Posterior vena cava (tissue), 2 donors: ENCODE results near the gene MOGAT3. TPM values are rescaled to one million over a fixed set of nuclear protein-coding genes. Genes with fewer than 3 reads are reported as not detected.

Experiments
- DNase-seq: peaks from one replicate; pipeline ENCODE4 v3.0.0-alpha.2; 2020; ENCODE audit warnings: low spot score
- intact Hi-C, 2 donors: fragments of 100-400 bp; cut with DNase I; formaldehyde crosslinking; loops; one replicate each; pipeline versions ENCODE4 v1.14.1 to v1.14.2; 2022 to 2023
- total RNA-seq, 2 donors: library from RNA; stranded (reverse); fragmentation: NEBNext Ultra II Directional; extraction: Animal tissue kit (Norgen Biotek cat#: 25700); gene quantifications; one replicate each; pipeline ENCODE4 v1.2.1, GENCODE V29; 2021
- donor health status: DM: yes; HTN: yes; CAD: no.
- donor health status: DM: yes; HTN: yes; CAD: no.

Gene MOGAT3
- total RNA-seq, 2 donors from 2014 or later: not detected

GRCh38 chr7:101177644-101178043 is 23.2 kb downstream of the MOGAT3 start:
- intact Hi-C loops: loop anchor here in 1 of 2 donors (1.0 kb wide), 1 partner anchor 110 kb away; no protein-coding TSS in a partner anchor
- no peak for DNase-seq

- intact Hi-C loops: no loop called here
- DNase-seq: no peak
These were observed 25.2 kb downstream of the MOGAT3 start for GRCh38 chr7:101175664-101176063.

- DNase-seq: no peak
- intact Hi-C loops: no loop called here
These were observed 26.4 kb downstream of the MOGAT3 start for GRCh38 chr7:101174322-101174854.

GRCh38 chr7:101173752-101174244 is 27.0 kb downstream of the MOGAT3 start:
- intact Hi-C loops: no loop called here

DNA sequence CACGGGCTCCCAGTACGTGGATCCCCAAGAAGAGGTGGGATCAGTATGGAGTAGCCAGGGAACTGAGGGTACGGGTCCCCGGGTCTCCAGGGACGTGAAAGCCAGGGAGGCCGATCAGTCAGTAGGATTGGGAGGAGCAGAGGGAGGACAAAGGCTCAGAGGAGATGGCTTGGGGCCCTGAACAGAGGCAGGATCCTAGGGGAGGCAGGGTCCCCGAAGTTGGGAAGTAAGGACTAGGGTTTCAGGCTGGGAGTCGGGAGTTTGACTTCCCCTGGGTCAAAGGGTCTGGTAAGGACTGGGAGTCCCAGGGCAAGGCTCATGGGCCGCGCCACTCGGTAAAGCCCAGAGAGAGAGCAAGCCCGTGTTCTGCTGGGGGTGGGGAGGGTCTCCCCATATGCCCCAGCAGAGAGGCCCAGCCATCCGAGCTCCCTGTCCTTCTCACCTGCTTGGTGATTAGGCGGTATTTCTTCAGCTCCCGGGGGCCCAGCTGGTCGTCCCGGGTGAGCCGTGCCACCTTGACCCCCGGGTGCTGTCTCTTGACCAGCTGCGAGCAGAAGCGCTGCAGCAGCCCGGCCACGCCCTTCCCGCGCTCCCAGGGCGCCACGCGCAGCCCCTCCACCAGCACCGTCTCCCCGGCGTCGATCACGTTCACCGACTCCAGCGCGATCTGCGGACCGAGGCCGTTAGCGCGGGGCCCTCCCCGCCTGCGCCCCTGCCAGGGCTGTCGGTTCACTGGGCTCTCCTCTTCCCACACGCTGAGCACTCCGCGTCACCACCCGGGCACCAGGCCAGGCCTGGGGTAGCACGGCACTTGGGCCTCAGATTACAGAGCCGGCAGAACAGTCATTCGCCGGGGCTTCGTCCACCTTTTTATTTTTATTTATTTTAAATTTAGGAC is 27.7 kb downstream of the MOGAT3 start:
- no peak for DNase-seq
- intact Hi-C loops: no loop called here

More at GRCh38 chr7:101173752-101174244, 27.0 kb downstream of the MOGAT3 start:
- DNase-seq: no peak

DNA sequence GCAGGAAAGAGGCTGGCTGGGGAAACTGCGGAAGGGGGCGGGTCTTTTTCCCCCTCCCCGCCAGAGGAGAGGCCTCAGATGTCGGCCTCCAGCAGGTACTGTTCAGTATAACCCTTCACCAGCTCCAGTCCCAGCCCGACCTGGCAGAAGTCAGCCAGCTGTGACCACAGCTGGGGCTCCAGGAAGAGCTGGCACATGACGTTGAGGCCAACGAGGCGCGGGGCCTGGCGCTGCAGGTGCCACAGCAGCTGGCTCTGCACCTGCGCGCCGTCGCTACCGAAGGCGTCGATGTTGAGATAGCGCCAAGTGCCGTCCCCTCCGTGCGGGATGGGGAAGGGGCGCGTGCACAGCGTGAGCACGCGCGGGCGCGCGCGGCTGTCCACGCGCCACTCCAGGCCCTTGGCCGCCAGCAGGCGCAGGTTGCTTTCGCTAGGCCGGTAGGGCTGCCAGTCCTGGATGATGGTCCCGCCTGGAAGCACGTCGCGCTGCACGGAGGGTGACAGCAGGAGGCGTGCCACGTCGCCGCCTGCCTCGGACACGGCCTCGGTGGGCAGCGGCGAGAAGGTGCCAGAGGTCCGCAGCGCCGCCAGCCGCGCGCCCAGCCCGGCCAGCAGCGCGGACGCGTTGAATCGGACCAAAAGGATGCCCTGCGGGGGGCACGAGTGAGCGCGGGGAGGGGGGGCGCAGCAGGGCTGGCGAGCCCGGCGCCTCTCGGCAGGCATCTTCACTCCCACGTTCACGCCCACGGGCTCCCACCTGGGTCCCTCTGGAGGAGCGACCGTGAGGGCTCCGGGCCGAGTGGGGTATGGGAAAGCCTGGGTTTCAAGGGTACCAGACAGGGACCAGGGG is 28.6 kb downstream of the MOGAT3 start:
- intact Hi-C loops: no loop called here
- DNase-seq: no peak

DNA sequence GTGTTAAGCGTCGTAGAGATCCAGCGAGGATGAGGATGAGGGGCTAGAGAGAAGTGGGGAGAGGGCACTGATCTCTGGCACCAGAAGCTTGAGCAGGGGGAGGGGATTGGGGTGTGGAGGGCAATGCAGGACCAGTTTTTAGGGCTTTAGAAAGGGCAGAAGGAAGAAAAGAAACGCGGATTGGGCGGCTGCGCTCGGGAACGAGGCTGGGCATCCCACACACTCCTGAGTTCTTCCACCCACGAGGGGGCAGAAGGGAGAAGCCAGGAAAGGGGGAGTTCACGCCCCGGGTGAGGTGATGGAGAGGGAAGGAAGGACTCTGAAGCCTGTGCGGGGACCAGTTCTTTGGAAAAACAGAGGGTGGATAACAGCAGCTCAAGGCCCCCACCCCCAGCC is 29.4 kb downstream of the MOGAT3 start:
- DNase-seq: no peak
- intact Hi-C loops: no loop called here

GRCh38 chr7:101170617-101171441 is 30.0 kb downstream of the MOGAT3 start:
- intact Hi-C loops: no loop called here
- no peak for DNase-seq

- intact Hi-C loops: loop anchor here in 1 of 2 donors (10.0 kb wide), 1 partner anchor 105 kb away; no protein-coding TSS in a partner anchor
- DNase-seq: peak; percentile 91
These were observed 30.8 kb downstream of the MOGAT3 start for GRCh38 chr7:101169838-101170551.

- DNase-seq: no peak
- intact Hi-C loops: loop anchor here in 1 of 2 donors (10.0 kb wide), 1 partner anchor 106 kb away; no protein-coding TSS in a partner anchor
These were observed 31.6 kb downstream of the MOGAT3 start for GRCh38 chr7:101169110-101169837.

DNA sequence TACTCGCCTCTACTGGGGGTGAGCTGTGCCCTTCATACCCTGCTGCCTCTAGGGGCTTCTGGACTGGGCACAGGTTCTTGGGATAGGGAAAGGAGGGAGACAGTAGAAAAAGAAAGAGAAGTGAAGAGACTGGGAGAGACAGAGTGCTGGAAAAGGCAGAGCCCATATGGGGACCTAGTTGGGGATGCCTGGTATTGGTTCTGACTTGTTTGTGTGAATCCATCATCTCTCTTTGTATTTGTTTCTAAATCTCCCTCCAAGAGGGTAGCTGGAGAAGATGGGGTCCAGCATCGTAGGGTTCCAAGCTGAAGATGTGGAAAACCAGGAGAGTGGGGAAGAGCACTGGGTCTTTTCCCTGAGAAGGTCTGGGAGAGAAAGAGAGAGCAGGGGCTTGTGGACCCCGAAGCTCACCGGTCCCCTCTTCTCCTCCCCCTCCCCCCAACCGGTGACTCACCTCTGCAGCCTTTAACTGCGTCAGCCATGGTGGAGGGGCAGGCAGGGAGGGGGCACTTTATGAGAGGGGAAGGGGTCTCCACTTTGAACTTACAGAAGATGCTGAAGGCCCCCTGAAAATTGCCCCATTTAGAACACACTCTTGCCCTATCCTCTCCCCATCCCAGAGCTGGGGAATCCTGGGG is 32.3 kb downstream of the MOGAT3 start:
- intact Hi-C loops: loop anchor here in 1 of 2 donors (10.0 kb wide), 1 partner anchor 106 kb away; no protein-coding TSS in a partner anchor
- no peak for DNase-seq

GRCh38 chr7:101167645-101168411 is 33.0 kb downstream of the MOGAT3 start:
- DNase-seq: no peak
- intact Hi-C loops: loop anchor here in 1 of 2 donors (10.0 kb wide), 1 partner anchor 107 kb away; no protein-coding TSS in a partner anchor

DNA sequence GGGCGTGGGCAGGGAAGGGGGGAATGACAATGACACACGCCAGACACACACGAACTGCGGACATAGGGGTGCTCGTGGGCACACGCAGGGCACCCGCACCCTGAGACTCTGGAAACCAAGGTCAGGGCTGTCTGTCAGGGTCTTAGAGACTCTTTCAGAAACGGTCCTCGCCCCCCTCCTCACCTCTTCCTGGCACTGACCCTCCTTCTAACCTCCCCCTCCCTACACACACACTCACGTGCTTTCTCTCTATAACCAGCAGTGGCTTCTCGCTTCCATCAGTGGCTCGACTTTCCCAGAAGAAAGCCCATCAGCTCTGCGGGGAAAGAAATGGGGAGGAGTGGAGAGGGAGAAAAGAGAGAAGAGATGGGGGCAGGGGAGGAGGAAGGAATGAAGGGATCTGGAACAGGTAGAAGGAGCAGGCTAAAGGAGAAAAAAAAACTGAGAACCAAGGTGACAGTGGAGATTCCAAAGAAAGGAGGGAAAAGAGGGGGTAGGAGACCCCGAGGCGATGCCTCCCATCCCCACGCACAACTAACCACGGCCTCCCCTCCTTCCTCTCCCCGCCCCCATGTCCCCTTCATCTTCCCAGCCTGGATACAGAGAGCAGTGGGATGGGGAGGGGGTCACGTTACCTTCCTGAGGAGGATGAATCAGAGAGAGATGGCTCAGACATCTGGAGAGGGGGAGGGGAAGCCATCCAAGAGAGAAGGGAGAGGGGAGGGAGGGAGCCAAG is 33.8 kb downstream of the MOGAT3 start:
- intact Hi-C loops: loop anchor here in 1 of 2 donors (10.0 kb wide), 1 partner anchor 108 kb away; no protein-coding TSS in a partner anchor

DNA sequence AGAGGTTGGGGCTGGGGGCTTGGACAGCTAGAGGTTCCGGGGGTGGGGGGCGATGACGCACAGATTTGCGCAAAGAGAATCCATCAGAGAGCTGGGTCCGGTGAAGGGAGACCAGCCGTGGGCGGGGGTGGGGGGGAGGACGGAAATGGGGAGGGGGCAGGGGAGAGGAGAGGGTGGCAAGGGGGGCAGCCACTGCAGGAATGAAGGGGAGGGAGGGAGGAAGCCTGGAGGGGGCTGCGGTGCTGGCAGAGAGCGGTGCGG is 34.3 kb downstream of the MOGAT3 start:
- intact Hi-C loops: loop anchor here in 1 of 2 donors (10.0 kb wide), 1 partner anchor 108 kb away; no protein-coding TSS in a partner anchor
- DNase-seq: no peak

More for the DNA sequence above, 33.8 kb downstream of the MOGAT3 start:
- no peak for DNase-seq

DNA sequence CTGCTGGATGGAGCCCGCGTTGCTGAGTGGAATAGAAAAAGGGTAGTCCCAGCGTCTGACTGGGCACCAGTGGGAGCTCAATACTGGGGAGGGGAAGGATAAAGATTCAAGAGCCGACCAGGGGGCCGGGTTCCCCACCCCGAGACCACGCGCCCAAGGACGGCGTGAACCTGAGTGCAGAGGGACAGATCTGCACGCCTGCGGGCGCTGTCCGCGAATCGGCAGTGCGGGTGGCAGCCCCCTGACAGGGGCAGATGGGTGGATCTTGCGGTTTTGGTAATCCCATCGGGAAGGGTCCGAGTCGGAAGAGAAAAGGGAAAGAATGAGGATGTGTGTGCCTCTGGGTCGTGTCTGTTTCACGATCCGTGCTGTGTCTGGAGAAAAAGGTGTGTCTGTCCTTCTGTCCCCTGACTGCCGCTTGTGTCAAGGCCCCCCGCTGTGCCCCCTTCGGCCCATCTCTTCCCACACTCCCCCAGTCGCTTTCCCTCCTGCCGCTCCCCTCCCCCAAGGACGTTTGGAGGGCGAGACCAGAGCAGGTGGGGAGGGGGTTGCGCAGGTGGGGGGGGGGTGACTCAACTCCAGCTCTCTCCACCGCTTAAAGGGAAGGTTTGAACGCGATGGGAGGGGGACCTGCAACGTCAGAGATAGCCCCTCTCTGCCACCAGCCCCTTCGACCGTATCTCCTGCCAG is 34.7 kb downstream of the MOGAT3 start:
- intact Hi-C loops: loop anchor here in 1 of 2 donors (10.0 kb wide), 1 partner anchor 109 kb away; no protein-coding TSS in a partner anchor
- no peak for DNase-seq
